HG03097 (cell line): ENCODE measurements around the gene PIGX.

Experiments
- ATAC-seq: cut with Tn5 transposase; IDR thresholded peaks from one replicate; pipeline ENCODE4 v1.9.1; 2021; ENCODE audit not compliant: unreplicated experiment, low FRiP score

The PIGX gene

DNA sequence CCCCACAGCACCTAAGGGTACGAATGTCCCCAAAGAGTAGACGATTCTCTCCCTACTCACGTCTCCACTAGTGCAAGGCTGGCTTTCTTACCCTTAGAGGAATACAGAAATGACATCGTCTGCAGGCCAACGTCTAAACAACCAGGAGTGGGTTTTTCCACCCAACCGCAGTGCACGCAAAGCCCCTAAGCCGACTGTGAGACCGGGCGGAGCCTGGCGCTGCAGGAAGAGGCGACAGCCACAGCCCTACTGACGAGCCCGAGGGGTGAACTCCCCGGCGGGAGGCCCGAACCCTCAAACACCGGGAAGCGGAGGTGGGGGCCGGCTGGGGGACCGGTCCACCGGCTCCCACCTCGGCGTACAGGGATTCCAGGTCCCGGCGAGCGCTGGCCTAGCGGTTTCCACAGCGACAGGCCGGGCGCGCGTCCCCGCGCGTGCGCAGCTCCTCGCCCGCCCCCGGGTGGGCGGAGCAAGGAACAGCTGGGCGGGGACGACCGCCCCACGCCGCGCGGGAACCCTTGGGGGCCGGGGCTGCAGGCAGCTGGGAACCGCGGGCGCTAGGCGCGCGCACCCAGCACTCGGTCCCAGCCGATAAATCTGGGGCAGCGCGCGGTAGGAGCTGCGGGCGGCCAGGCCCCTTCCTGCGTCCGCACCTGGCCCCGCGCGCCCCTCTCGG lies at the start of gene PIGX, which contains the start of gene CEP19:
TSS of gene PIGX (plus strand) at position 540 of the 676 bp plus-strand sequence.
TSS of gene CEP19 (minus strand) at position 413 of the 676 bp plus-strand sequence. CDS start 3,593 bp downstream, outside the sequence.
- peak; percentile 66 for ATAC-seq

DNA sequence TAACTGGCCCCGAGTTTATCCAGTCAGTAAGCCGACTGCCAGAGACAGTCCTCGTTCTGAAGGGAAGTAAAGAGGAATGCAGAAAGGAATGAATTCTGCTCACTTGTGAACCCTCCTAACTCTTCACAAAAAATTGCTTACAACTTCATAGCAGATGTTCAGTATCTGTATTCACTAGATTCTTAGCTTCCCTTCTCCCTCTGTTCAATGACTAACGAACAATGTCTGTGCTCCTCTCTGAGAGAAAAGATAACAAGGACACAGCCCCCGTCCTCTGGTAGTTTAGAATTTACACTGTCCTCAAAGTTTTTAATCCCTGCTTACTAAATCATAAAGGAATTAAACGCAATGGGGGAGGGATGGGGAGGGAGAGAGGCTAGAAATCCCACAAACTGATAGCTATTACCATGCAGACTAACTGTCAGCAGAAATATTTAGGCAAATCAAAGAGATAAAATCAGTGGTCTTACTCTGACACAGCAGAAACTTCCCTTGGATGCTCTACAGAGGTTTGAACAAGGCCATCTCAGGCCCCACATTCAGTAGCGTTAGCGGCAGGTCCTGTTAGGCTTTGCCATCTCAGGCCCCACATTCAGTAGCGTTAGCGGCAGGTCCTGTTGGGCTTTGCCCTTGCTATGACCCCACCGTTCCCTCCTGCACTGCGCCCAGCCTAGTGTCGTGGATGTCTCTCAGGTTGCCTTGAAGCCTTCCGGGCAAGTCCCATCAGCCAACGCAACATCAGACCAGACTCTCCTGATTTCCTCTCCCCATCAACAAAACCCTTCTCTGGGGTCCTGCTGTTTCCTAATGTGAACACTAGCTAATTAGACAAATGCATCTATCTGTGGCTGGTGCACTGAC lies 49.2 kb upstream of the PIGX start:
- no peak for ATAC-seq

DNA sequence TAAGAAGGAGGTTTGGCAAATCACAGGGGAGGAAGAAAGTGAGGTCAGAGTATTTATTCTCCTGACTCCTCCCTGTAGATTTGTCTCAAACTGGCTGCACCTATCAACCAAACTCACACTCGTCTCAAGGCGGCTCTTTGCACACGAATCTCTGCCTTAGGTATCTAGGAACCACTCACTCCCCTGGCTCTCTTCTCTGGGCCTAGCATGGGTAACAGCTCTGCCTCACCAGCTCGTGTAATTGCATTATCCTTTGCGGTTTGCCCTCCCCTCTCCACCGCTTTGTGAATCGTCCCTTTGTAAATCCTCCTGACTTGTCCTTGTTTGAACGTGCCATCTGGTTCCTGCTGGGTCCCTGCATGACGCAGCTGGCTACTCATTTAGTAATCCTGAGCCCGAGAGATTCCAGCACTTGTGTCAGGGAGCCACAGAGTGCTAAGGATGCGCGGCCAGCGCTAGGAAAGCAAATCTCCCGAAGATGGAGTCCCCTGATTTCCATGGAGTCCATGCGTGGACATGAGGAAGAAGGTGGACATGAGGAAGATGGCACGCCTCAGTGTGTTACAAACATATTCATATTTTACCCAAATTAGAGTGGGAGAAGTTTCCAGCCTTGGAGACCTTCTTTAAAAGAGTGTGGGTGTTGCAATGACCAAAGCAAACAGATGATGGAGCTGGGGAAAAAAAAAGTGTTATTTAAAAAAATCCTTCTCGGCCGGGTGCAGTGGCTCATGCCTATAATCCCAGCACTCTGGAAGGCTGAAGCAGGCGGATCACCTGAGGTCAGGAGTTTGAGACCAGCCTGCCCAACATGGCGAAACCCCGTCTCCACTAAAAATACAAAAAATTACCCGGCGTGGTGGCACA lies 45.9 kb upstream of the PIGX start:
- no peak for ATAC-seq

DNA sequence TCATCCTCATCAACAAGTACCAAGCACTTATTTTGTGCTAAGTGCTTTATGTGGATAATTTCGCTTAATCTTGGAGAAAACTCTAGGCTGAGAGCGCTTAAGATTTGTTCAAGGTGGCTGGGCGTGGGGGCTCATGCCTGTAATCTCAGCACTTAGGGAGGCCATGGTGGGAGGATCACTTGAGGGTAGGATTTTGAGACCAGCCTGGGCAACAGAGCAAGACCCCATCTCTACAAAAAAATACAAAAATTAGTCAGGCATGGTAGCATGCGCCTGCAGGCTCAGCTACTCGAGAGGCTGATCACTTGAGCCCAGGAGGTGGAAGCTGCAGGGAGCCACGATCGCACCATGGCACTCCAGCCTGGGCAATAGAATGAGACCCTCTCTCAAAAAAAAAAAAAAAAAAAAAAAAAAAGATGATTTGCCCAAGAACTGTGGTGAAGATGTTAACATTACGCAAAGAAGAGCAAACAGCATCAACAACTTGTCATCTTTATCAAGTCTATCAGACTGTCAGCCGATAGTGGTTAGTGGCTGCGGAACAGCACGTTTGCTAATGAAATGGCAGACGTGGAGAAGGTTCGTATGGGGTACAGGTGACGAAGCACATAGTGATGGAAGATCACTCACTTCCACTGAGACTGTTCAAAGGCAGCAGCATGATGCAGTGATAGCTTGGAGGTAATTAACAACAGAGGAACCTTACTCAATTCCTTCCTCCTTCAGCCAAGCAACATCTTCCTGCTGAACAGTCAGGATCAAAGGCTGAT lies 44.9 kb upstream of the PIGX start:
- no peak for ATAC-seq

DNA sequence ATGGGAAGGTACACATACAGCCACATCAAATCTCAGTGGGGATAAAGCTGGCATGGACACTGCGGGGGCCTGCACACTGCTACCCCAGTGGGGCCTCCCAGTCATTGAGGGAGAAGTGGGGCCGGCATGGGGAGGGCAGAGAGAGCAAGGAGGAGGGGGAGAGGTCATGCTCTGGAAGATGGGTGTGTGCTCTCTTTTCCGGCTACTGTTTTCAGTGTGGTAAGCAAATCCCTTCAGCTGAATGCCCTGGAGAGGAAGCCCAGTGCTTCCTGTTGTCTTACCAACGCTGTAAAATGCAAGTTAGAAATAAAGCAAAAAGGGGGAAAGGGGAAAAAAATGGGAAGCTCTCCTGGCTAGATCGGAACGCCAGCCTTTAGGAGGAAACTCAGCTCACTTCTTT lies 41.8 kb upstream of the PIGX start:
- no peak for ATAC-seq

DNA sequence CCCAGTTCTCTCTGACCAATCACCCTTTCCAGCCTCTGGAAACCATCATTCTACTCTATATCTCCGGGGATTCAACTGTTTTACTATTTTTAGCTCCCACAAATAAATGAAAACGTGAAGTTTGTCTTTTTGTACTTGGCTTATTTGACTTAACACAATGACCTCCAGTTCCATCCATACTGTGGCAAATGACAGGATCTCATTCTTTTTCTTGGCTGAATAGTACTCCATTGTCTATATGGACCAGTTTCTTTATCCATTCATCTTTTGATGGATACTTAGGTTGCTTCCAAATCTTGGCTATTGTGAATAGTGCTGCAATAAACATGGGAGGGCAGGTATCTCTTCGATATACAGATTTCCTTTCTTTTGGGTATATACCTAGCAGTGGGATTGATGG lies 38.5 kb upstream of the PIGX start:
- ATAC-seq, result no peak

DNA sequence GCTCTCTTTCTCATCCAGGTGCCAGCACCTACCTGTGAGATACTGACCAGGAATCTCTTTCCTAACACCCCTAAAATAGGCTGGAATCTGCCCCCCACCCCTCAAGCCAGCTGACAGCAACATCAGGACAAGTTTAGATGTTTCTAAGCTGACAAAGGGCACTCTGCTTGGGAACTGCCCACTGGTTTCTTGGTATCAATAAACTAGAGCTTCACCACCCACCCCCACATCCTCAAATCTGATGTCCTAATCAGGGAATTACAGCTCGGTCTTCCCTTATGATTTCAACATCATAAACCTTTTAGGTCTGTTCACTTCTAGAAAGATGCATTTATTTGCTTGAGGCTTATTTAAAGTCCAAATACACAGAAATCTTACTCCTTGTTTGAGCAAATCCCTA lies 34.8 kb upstream of the PIGX start:
- ATAC-seq, result no peak

DNA sequence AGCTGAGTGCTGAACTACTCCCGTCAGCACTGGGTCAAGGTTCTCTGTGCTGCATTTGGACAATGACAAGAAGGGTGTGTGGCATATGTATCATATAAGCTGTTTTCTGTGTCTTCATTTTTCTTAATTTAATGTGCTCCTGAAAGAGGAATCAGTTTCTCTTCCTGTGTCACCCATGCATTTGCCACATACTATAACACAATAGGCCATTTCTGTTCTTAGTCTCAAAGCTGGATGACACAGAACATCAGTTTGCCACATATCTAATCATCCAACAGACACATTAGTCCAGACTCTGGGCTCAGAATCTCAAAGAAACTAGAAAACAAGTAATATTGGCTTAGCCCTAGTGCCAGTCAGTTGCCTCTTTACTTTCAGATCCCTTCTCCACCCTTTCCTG lies 34.2 kb upstream of the PIGX start:
- no peak for ATAC-seq

DNA sequence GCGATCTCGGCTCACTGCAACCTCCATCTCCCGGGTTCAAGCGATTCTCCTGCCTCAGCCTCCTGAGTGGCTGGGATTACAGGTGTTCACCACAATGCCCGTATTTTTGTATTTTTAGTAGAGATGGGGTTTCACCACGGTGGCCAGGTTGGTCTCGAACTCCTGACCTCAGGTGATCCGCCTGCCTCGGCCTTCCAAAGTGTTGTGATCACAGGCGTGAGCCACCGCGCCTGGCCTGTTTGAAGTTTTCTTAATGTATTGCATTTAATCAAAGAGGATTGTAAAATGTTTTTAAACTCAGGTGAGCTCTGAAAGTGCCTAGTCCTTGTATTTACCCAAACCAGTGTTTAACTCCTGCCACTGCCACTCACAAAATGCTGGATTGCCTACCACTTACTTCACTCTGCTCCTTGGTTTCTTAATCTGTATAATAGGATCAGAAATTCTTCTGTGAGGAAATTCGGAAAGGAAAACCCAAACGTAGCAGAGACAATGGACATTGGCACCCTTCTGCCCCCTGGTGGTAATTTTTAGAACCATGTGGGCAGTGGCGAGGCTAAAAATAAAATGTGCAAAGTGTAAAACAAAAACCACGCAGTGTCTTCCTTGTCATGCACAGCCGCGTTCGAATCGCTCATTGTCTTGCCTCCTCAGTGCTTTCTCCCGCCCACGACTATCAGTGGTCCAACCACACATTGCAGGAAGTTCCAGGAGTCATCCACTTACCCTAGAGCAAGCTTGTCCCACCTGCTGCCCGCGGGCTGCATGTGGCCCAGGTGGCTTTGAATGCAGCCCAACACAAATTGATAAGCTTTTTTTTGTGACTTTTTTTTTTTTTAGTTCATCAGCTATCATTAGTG lies 27.4 kb upstream of the PIGX start:
- peak; percentile 81 for ATAC-seq

DNA sequence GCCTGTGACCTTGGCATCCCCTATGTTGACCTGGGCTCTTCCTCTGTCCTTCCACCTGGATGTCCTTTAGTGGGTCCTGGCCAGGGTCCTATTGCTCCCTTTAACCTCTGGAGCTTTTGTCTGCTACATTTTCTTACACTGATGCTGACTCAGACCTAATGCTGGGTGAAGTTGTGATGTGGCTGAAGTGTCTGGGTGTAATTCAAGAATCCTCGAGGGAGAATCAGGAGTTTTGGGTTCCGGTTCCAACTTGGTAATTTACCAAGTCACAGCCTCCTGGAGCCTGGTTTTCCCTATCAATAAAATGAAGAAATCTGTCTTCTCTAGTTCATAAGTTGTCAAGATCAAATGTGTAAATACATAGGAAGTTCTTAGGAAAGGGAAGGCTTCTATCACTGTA lies 25.7 kb upstream of the PIGX start:
- ATAC-seq, result no peak

DNA sequence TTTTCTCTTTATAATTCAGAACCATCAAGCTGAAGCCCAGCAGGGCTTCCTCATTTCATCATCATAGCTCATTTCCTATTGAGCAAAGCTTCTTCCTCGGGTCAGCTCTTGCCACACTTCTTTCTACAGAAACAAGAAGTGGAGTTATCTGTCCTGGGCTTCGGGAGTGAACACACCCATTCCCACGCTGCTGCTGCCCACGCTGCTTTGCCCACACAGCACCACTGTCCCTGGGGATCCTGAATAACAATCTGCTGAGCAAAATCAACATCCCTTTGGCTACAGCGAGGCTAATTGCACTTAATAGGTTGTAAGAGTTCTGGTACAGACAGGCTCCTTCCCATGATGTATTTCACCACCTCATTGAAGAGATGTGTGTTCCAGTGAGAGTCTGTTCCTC lies 23.8 kb upstream of the PIGX start:
- no peak for ATAC-seq

DNA sequence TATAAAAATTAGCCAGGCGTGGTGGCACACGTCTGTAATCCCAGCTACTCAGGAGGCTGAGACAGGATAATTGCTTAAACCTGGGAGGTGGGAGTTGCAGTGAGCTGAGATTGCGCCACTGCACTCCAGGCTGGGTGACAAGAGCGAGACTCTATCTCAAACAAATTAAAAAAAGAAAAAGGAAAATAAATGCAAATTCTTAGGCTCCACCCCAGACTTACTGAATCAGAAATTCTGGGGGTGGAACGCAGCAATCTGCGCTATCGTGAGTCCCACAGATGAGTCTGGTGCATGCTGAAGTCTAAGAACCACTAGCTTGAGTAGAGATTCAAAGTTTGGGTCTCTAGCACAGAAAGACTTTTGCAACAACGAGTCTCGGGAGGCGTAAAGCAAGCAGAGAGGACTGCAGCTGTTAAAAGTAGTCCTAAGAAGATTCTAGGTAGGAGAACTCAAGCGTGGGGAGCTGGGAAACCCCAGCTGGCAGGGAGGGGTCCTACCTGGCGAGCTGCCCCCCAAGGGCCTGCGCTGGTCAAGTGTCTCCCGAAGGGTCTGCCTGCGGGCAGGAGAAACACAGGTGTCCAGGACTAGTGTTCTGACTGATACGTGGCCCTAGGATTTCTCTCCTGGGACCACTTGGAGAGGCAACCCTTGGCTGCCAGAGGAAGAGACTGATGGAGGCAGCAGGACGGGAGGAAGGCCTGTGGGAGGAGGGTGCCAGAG lies 22.1 kb upstream of the PIGX start:
- ATAC-seq, result no peak

DNA sequence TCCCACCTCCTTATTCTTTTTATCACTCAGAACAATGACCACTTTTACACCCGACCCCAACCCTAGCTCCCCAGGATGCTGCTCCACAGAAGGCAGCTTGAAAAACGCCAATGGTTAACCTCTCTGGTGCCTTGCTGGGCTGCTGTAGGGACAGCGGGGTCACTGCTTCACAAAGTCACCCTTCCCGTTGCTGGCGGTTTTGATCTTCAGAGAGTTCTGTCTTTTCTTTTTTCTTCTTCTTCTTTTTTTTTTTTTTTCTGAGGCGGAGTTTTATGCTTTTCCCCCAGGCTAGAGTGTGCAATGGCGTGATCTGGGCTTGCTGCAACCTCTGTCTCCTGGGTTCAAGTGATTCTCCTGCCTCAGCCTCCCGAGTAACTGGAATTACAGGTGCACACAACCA lies 20.8 kb upstream of the PIGX start:
- ATAC-seq, result no peak

DNA sequence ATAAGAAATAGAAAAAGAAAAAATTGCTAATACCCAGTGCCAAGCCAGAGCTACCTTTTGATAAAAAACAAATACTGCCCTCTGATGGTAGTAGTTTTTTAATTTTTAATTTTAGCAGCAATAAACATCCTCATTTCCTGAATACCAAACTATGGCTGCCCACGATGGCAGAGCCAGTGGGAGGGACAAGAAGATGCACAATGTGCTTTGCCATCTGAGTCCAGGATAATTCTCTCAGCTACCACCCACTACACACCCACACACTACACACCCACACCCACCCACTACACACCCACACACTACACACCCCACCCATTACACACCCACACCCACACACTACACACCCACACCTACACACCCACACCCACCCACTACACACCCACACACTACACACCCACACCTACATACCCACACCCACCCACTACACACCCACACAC lies 18.0 kb upstream of the PIGX start:
- no peak for ATAC-seq

DNA sequence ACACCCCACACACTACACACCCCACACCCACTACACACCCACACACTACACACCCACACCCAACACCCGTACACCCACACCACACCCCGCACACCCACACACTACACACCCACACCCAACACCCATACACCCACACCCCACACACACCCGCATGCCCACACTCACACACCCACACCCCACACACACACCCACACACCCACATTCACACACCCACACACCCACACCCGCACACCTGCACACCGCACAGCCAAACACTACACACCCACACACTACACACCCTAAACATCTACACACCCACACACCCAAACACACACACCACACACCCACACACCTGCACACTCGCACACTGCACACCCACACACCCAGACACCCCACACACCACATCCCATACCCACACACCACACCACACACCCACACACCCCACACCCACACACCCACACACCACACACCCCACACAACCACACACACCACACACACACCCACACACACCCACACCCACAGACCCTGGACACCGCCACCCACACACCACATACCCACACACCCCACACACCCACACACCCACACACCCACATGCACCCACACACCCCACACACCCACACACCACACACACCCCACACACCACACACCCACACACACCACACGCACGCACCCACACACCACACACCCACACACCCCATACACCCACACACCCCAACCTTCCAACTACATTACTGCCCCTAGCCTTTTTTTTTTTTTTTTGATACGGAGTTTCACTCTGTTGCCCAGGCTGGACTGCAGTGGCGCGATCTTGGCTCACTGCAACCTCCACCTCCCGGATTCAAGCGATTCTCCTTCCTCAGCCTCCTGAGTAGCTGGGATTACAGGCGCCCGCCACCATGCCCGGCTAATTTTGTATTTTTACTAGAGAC lies 17.0 kb upstream of the PIGX start:
- ATAC-seq, result no peak

DNA sequence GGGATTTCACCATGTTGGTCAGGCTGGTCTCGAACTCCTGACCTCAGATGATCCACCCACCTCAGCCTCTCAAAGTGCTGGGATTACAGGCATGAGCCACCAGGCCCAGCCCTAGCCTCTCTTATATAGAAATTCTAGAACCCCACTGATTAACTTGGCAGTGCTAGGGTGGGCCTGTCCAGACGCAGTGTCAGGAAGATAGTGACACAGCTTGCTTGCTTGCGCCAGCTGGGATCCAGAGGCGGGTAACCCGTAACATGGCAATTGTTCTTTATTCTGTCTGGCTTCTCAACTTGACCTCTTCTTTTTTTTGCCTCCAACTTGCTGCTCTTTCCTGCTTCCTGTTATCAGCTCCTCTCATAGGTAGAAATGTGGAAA lies 16.3 kb upstream of the PIGX start:
- no peak for ATAC-seq

DNA sequence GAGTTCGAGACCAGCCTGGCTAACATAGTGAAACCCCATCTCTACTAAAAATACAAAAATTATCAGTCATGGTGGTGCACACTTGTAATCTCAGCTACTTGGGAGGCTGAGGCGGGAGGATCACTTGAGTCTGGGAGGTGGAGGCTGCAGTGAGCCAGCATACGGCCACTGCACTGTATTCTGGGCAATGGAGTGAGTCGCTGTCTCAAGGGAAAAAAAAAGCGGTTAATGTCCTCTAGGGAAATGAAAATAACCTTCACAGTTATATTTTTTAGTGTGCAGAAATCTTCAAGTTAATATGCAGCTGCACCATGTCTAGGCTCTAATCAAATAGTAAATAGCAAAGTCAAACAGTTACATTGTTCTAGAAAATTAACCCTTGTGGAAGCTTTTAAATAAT lies 14.9 kb upstream of the PIGX start:
- ATAC-seq, result no peak

DNA sequence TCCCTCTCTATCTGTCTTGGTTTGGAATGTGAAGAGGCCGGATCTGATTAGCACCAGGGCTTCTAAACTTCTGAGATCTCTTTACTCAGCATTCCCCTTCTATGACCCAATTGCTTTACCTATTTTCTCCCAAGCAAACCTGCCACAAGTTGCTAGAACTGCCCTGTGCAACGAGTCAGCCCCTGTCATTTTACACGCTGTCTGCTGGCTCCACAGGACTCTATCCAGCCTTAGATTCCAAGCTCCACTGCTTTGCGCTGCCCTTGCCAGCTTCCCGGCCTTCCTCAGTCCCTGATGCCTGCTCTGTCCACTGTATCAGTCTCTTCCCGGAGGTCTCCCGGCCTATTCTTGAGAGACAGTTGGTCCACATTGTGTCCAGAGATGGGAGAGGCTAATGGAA lies 12.4 kb upstream of the PIGX start:
- ATAC-seq, result no peak
